HL-60 (cell line): Measurements from ENCODE around the gene DDX50.
"Not testable (repeated sequence)": the region's sequence is repeated elsewhere in the genome, so short reads cannot be mapped to it uniquely, and the experiment has no call there.

Experiments used
- DNase-seq, 2 experiments: peaks; one replicate each; pipeline ENCODE4 v3.0.0-alpha.2; 2010 to 2020; ENCODE audit warnings: low read depth in 1 of 2, low spot score in 1 of 2
- H3K27ac ChIP-seq: fragments of 250-450 bp; sonication (Bioruptor Pico); replicated peaks from 2 replicates; pipeline ENCODE4 v1.5.1; 2020; ENCODE audit warnings: mild to moderate bottlenecking, moderate library complexity
- H3K27me3 ChIP-seq: fragments of 250-450 bp; sonication (Bioruptor Pico); 2 replicates; pipeline ENCODE4 v1.5.1; 2021; ENCODE audit warnings: mild to moderate bottlenecking, moderate library complexity; ENCODE audit not compliant: insufficient read depth, poor library complexity, severe bottlenecking
- H3K4me3 ChIP-seq: replicated peaks from 2 replicates; pipeline ENCODE4 v1.5.1; 2011; ENCODE audit warnings: mild to moderate bottlenecking, control low read depth, low read length; ENCODE audit not compliant: insufficient read depth
- GABPA ChIP-seq: IDR thresholded peaks from 2 replicates; pipeline ENCODE4 v1.6.1; 2012; ENCODE audit warnings: low read depth
- POLR2AphosphoS5 ChIP-seq: IDR thresholded peaks from 2 replicates; pipeline ENCODE4 v1.6.1; 2012; ENCODE audit warnings: low read depth
- SPI1 ChIP-seq: IDR thresholded peaks from 2 replicates; pipeline ENCODE4 v1.6.1; 2012; ENCODE audit warnings: low read depth, mild to moderate bottlenecking, borderline replicate concordance
- TF ChIP-seq, protein P1 (sequence below): IDR thresholded peaks from one replicate; pipeline ENCODE4 v1.5.1; 2011; ENCODE audit warnings: low read length, control low read depth, inconsistent platforms; ENCODE audit not compliant: insufficient read depth
- TF ChIP-seq, protein P2 (sequence below): IDR thresholded peaks from 2 replicates; pipeline ENCODE4 v1.6.1; 2012; ENCODE audit warnings: low read depth; ENCODE audit not compliant: insufficient replicate concordance

The DDX50 gene

DNA sequence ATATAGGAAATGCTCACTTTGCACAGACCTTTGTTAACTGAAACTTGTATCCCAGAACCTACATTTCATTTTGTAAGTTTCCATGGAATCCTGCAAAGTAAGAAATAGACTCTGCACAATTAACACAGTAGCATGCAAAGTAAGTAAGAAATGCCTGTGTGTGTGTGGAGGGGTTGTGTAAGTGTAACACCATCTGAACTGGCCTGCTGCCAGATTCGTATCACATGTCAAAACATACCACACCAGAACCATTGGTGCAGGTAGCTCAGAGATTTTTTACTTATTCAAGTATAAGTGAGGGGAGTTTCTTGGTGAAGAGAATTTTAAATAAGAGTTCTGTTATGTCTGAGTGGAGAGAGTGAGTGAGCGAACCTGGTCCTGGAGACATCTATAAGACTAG, 37.0 kb downstream of the DDX50 start:
- no peak overlapping the region for H3K4me3 ChIP-seq
- no peak for DNase-seq
- TF ChIP-seq SPI1 (no peak), GABPA (no peak), POLR2AphosphoS5 (no peak)
- TF ChIP-seq, protein P1, sequence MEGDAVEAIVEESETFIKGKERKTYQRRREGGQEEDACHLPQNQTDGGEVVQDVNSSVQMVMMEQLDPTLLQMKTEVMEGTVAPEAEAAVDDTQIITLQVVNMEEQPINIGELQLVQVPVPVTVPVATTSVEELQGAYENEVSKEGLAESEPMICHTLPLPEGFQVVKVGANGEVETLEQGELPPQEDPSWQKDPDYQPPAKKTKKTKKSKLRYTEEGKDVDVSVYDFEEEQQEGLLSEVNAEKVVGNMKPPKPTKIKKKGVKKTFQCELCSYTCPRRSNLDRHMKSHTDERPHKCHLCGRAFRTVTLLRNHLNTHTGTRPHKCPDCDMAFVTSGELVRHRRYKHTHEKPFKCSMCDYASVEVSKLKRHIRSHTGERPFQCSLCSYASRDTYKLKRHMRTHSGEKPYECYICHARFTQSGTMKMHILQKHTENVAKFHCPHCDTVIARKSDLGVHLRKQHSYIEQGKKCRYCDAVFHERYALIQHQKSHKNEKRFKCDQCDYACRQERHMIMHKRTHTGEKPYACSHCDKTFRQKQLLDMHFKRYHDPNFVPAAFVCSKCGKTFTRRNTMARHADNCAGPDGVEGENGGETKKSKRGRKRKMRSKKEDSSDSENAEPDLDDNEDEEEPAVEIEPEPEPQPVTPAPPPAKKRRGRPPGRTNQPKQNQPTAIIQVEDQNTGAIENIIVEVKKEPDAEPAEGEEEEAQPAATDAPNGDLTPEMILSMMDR, result no peak
- TF ChIP-seq, protein P2, sequence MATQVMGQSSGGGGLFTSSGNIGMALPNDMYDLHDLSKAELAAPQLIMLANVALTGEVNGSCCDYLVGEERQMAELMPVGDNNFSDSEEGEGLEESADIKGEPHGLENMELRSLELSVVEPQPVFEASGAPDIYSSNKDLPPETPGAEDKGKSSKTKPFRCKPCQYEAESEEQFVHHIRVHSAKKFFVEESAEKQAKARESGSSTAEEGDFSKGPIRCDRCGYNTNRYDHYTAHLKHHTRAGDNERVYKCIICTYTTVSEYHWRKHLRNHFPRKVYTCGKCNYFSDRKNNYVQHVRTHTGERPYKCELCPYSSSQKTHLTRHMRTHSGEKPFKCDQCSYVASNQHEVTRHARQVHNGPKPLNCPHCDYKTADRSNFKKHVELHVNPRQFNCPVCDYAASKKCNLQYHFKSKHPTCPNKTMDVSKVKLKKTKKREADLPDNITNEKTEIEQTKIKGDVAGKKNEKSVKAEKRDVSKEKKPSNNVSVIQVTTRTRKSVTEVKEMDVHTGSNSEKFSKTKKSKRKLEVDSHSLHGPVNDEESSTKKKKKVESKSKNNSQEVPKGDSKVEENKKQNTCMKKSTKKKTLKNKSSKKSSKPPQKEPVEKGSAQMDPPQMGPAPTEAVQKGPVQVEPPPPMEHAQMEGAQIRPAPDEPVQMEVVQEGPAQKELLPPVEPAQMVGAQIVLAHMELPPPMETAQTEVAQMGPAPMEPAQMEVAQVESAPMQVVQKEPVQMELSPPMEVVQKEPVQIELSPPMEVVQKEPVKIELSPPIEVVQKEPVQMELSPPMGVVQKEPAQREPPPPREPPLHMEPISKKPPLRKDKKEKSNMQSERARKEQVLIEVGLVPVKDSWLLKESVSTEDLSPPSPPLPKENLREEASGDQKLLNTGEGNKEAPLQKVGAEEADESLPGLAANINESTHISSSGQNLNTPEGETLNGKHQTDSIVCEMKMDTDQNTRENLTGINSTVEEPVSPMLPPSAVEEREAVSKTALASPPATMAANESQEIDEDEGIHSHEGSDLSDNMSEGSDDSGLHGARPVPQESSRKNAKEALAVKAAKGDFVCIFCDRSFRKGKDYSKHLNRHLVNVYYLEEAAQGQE, result no peak
- no peaks in the 10 kb centered on the region for H3K27me3 ChIP-seq
- no peak overlapping the region for H3K27ac ChIP-seq

DNA sequence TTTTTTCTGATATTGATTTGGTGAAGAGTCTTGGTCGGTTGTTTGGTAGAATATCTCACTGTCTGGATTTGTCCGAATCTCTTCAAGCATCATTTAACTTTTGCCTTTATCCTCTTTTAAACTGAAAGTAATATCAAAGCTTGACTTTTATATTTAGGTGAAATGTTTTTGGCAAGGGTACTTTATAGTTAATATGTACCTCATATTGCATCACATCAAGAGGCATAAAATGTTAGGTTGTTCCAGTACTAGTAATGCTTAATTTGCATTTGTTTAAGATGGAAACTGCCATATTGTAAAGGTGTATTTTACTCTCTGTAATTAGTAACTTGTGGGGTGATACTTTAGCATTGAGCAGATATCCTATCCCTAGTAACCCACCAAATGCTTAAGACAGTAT, 37.8 kb downstream of the DDX50 start:
- no peak for DNase-seq
- Histone ChIP-seq H3K27ac (no peak overlapping the region), H3K27me3 (no peaks in the 10 kb centered on the region), H3K4me3 (no peak overlapping the region)
- TF ChIP-seq GABPA (no peak), POLR2AphosphoS5 (no peak), SPI1 (no peak)
- TF ChIP-seq, protein P1, result no peak
- TF ChIP-seq, protein P2, result no peak

DNA sequence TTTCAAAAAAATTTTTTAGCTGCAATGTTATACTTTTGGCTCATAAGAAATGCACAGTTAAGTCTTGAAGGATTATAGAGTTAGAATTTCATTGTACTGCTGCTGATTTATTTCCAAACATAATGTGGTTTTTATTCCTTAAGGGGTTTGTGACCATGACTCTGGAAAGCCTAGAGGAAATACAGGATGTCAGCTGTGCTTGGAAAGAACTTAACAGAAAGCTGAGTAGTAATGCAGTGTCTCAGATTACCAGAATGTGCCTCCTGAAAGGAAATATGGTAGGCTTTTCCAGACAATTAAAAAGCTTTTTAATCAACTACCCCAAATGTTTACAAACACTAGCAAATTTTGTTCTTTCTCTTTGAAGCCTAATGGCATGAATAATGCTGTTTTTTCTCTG, 39.8 kb downstream of the DDX50 start:
- not testable (repeated sequence) for H3K27ac ChIP-seq, H3K27me3 ChIP-seq, DNase-seq, H3K4me3 ChIP-seq

DNA sequence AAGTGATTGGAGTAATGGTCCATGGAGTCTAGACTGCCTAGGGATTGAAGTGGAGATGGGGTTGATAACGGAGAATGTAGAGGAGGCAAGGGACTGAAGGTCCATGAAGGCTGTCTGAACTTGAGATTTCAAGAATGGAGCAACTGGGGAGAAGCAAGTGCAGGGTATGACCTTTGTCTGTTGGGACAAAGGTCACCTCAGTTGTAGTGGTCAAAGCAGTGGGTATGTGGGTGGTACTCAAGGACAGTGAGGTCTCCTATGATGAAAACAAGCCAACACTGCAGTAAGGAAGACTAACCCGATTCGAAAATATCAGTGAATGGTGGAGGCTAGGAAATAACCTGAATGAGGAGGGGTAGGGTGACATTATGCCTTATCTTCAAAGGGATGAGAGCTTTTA, 49.5 kb downstream of the DDX50 start:
- Histone ChIP-seq H3K4me3 (no peak overlapping the region), H3K27me3 (no peaks in the 10 kb centered on the region), H3K27ac (no peak overlapping the region)
- TF ChIP-seq GABPA (no peak), SPI1 (no peak), POLR2AphosphoS5 (no peak)
- TF ChIP-seq, protein P2, result no peak
- TF ChIP-seq, protein P1, result no peak
- DNase-seq, result no peak
